Activated CD8-positive, alpha-beta memory T cell treated with anti-CD3 and anti-CD28 coated beads, Interleukin-2, amount 50 U/mL, for 24 hours (primary cell): Measurements from ENCODE around the gene PAH.
"Not testable (repeated sequence)": the region's sequence is repeated elsewhere in the genome, so short reads cannot be mapped to it uniquely, and the experiment has no call there.

Experiments used
- DNase-seq: peaks from one replicate; pipeline ENCODE4 v3.0.0-alpha.2; 2020; ENCODE audit errors: extremely low read depth

PAH gene

DNA sequence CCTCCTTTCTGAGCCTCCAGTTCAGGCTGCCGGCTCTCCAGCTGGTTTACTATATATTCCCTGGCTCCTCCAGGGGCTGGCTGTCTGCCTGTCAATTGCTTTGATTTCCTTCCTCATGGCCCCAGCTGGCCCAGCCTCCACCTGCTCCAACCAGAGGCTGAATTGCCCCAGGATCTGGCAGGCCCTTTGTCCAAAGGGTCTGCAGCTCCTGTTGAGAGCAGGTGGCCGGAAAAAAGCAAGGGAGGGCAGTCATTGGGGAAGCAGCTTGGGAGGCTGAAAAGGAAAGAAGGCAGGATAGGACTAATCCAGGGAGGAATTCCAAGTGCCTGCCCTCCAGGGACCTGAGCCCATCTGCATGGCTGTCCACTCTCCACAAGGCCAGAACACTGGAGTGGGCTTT lies 25.3 kb downstream of the PAH start:
- no peak for DNase-seq

- no peak for DNase-seq
Measured at GRCh38 chr12:102888511-102888910, 28.5 kb downstream of the PAH start.

DNA sequence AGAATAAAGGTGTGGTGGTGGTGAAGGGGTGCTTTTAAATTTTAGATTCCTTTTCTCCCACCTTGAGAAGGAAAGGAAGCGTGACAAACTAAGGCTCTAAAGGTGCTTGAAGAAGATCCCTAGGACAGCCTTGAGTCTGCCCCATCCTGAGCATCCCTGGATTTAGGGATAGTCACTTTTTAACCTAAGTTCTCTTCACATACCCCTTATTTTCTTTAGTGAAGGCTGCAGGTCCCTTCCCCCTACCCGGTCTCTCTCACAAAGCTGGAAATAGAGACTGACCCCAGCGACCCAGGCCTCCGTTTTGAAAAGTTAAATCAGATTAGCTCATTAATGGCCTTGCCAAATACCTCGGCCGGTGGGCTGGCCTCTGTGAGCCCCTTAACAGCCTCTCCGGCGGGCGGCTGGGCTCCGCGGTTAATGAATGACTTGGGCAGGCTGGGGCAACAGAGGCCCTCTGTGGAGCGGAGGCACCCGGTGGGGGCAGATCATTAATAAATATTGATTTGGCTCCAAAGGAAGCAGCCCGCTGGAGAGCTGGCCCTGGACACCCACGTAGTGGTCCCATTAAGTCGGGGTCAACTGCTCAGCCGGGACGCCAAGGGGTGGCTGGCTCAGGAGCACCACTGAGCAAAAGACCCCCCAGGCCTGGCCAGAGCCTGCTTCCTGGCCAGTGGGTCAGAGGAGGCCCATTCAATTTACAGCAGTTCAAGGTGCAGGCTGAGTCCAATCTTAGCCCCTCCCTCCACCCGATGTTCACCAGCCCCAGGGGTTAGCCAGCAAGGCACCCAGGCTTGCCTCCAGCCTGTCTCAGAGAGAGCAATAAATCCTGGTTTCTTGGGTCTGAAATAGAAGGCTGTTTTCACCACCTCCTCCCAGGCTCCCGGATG lies 31.8 kb downstream of the PAH start:
- no peak for DNase-seq

- DNase-seq: no peak
Measured at GRCh38 chr12:102883204-102883799, 33.7 kb downstream of the PAH start.

DNA sequence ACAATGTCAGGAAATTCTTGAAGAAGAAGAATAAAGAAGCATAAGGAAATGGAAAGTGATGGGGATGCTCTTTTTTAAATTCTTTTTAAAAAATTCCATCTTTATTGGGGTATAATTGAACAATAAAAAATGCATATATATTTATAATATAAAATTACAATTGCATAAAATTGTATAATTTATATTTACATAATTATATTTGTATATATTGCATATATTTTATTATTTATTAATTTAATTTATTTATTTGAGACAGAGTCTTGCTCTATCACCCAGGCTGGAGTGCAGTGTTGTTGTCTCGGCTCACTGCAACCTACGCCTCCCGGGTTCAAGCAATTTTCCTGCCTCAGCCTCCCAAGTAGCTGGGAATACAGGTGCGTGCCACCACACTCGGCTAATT lies 36.3 kb downstream of the PAH start:
- DNase-seq: no peak

DNA sequence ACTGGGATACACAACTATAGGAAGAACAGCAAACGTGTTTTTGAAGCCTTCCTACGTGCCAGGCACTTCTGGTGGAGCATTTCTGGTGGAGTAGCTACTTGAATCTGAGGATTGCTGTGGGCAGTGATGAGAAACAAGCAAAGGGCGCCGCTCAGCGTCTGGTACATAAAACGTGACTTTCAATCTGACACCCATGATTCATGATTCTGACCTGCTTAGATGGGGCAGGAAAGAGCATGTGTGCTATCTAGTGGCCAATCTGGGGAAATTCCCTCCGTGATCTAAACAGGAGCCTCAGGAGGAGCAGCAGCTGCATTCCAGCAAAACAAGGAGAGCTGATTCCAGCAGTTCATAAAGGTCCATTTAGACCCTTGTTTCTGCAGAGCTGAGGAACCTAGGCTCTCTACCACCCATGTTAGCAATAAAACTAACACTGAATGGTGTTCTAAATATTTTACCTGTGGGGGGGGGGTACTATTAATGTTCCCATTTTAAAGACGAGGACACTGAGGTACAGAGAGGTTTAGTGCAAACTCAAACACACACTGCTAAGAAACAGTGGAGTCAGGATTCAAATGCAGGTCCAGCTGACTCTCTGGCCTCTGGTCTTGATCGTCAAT lies 37.8 kb downstream of the PAH start:
- no peak for DNase-seq

- no peak for DNase-seq
Measured at GRCh38 chr12:102876883-102877282, 40.2 kb downstream of the PAH start.

GRCh38 chr12:102874819-102875218 lies 42.2 kb downstream of the PAH start:
- no peak for DNase-seq

DNA sequence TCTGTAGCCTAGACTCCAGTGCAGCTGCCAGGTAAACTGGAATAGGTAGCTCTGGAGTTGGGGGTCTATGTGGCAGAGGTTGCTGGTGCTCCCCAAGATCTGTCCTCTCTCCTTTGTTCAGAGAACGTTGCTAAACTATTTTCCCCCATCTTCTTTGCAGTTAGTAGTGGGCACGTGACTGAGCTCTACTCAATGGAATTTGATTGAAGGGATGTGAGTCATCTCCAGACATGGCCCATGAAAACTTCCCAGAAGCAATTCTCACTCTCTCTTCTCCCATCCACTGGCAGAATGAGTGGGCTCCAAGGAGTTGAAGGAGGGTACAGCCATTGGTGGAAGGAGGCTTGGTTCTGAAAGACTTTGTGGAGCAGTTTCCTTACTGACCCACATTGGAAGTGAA lies 44.0 kb downstream of the PAH start:
- DNase-seq: no peak

- DNase-seq: no peak
Measured at GRCh38 chr12:102871014-102871413, 46.0 kb downstream of the PAH start.

DNA sequence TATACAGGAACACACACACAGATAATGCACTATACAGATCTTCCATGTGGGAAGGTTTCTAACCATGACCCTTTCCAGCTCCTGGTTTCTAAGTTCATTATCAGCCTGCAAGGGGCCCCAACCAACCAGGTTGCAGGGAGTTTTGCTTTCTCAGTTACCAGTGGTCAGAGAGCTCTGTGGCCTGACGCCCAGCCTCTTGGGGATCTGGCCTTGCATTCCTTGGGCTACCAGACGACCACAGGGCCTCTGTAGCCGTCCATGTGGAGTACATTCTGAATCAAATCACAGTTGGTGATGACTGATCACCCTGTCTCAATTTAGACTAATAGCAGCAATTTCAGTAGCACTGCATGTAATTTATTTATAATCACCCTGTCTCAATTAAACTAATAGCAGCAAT lies 47.5 kb downstream of the PAH start:
- DNase-seq: no peak

DNA sequence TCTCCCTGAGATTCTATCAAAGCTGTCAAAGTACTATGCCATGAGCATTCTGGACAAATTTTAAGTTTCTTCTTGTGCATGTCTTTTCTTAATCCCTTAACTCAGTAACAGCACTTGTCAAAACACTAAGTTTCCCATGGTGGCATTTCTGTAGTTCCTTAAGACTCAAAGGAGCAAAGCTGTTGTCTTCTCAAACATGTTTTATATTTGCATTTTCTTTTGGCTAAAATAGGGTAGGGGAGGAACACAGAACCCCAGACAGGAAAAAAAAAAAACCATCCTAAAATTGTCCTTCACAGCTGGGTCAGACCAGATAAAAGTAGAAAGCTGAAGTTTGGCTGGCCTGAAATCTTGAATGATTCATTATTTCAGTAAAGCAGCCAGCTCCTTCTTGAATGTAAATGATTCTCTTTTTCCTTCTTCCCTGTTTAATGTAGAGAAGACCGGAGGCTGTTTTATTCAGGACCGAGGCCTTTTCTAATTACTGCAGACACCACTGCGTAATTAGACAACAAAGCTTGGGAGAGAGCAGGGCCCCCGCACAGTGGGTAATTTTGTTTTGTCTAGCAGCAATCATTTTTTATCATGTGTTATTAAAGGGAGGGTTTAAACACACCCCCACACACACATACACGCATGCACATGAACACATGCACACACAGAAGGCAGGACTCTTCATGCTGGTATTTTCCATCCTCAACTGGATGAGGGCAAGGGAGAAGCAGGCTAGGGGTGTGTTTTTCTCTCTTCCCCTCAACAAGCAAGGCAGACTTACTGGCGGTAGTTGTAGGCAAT lies 51.0 kb downstream of the PAH start:
- DNase-seq: no peak

GRCh38 chr12:102862486-102862885 lies 54.6 kb downstream of the PAH start:
- no peak for DNase-seq

DNA sequence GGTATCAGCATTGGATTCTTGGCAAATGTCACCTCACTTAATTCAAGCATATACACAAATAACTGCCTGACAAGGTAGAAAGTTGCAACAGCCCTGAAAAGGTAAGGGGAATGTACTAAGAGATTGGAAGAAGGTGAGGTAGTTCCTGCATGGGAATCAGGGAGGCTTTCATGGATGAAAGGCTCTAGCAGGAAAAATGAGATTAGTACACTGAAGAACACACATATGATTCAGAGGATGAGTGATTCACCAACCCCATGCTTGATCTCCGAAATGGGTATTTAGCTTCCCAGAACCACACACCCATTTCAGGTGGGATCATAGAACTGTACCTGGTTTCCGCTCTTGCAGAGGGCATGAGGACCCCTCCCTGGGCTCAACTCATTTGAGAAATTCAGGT lies 65.8 kb downstream of the PAH start:
- no peak for DNase-seq

- DNase-seq: no peak
Measured at GRCh38 chr12:102849722-102850447, 67.2 kb downstream of the PAH start.

- no peak for DNase-seq
Measured at GRCh38 chr12:102848832-102849231, 68.2 kb downstream of the PAH start.

DNA sequence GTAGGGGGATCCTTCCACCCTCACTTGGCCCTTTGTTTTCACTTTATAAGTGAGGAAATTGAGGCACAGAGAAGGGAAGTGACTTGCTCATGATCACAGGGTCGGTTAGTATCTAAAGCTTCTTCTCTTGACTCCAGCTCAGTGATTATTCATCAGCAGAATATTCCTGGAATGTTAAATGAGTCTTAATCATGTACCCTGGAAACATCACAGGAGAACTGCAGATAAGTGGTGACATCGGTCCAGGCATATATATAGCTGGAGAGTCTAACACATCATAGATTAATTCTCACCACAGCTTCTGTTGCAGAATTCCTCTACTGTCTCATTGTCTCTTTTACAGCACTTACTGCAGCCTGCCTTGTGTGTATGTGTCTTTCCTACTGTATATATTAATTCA lies 69.9 kb downstream of the PAH start:
- DNase-seq: no peak

- DNase-seq: no peak
Measured at GRCh38 chr12:102833687-102834441, 83.2 kb downstream of the PAH start.

DNA sequence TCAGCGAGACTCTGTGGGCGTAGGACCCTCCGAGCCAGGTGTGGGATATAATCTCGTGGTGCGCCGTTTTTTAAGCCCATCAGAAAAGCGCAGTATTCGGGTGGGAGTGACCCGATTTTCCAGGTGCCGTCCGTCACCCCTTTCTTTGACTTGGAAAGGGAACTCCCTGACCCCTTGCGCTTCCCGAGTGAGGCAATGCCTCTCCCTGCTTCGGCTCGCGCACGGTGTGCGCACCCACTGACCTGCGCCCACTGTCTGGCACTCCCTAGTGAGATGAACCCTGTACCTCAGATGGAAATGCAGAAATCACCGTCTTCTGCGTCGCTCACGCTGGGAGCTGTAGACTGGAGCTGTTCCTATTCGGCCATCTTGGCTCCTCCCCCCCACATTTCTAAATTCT lies 84.2 kb downstream of the PAH start:
- DNase-seq: not testable (repeated sequence)

- no peak for DNase-seq
Measured at GRCh38 chr12:102824218-102824835, 92.7 kb downstream of the PAH start.
